ENCODE results near the gene RHOH.

Gene RHOH

GRCh38 chr4:40206426-40206825 is 9.6 kb downstream of the RHOH start:
- peak; percentile 61 for DNase-seq

- no peak for DNase-seq
Observed at GRCh38 chr4:40209401-40209800, 12.6 kb downstream of the RHOH start.

GRCh38 chr4:40210776-40211175 is 13.9 kb downstream of the RHOH start:
- DNase-seq = no peak

- DNase-seq = peak; percentile 46
Observed at GRCh38 chr4:40211224-40212185, 14.7 kb downstream of the RHOH start.

GRCh38 chr4:40212674-40213527 is 16.1 kb downstream of the RHOH start:
- no peak for DNase-seq

- peak; percentile 82 for DNase-seq
Observed at GRCh38 chr4:40214038-40214437, 17.2 kb downstream of the RHOH start.

GRCh38 chr4:40214661-40215418 is 18.0 kb downstream of the RHOH start:
- no peak for DNase-seq

GRCh38 chr4:40216622-40217366 is 20.0 kb downstream of the RHOH start:
- no peak for DNase-seq

GRCh38 chr4:40221744-40222143 is 24.9 kb downstream of the RHOH start:
- no peak for DNase-seq

- no peak for DNase-seq
Observed at GRCh38 chr4:40223343-40223742, 26.5 kb downstream of the RHOH start.

- no peak for DNase-seq
Observed at GRCh38 chr4:40224432-40224831, 27.6 kb downstream of the RHOH start.

- no peak for DNase-seq
Observed at GRCh38 chr4:40225497-40225896, 28.7 kb downstream of the RHOH start.

- peak; percentile 64 for DNase-seq
Observed at GRCh38 chr4:40227284-40227683, 30.5 kb downstream of the RHOH start.

GRCh38 chr4:40228497-40229365 is 31.9 kb downstream of the RHOH start:
- DNase-seq = no peak

GRCh38 chr4:40231316-40231863 is 34.6 kb downstream of the RHOH start:
- DNase-seq = no peak

- DNase-seq = no peak
Observed at GRCh38 chr4:40232610-40233009, 35.8 kb downstream of the RHOH start.

GRCh38 chr4:40233227-40233626 is 36.4 kb downstream of the RHOH start:
- DNase-seq = no peak

- no peak for DNase-seq
Observed at GRCh38 chr4:40234519-40235039, 37.7 kb downstream of the RHOH start.

GRCh38 chr4:40238008-40238699 is 41.3 kb downstream of the RHOH start:
- DNase-seq = peak; percentile 34

Data from CD4-positive, alpha-beta T cell treated with Interleukin-17A for 1 hour (primary cell).